M059J (cell line): ENCODE data around the gene OR1E2. TPM values are rescaled to one million over a fixed set of nuclear protein-coding genes. Genes with fewer than 3 reads are reported as not detected.
"Not testable (repeated sequence)": the region's sequence is repeated elsewhere in the genome, so short reads cannot be mapped to it uniquely, and the experiment has no call there.

Source experiments
- DNase-seq: peaks from one replicate; pipeline ENCODE4 v3.0.0-alpha.2; 2012; ENCODE audit warnings: low read depth
- total RNA-seq: library from RNA; depleted of rRNA; stranded (reverse); fragments of >200 nt; shearing (Covaris generic); gene quantifications from 2 replicates; pipeline ENCODE4 v1.2.3, GENCODE V29; 2014; rRNA removed

OR1E2 gene
- total RNA-seq, 1 experiment from 2014 or later = not detected

GRCh38 chr17:3398310-3398709 lies 35.3 kb downstream of the OR1E2 start, which contains the start of gene OR1E1:
TSS of gene OR1E1 (minus strand) at chr17:3398410. CDS start at chr17:3398410, 0 bp downstream.
- no peak for DNase-seq

GRCh38 chr17:3397801-3398200 lies 35.8 kb downstream of the OR1E2 start:
- not testable (repeated sequence) for DNase-seq

- DNase-seq = no peak
Observed at GRCh38 chr17:3389791-3390190, 43.9 kb downstream of the OR1E2 start.

- DNase-seq = no peak
Observed at GRCh38 chr17:3385869-3386816, 47.5 kb downstream of the OR1E2 start, which contains the start of gene OR3A2. TSS of gene OR3A2 (minus strand) at chr17:3386308.

Other genes starting within 250 kb of the OR1E2 start
- not detected in 2 replicates for gene OR1A2, start 236.3 kb downstream of the OR1E2 start, total RNA-seq
- not detected in 2 replicates for gene OR1A1, start 226.2 kb downstream of the OR1E2 start, total RNA-seq
- not detected in 2 replicates for gene OR3A1, start 135.5 kb downstream of the OR1E2 start, total RNA-seq
- gene OR3A2, start 47.5 kb downstream of the OR1E2 start, total RNA-seq = not detected in 2 replicates
- not detected in 2 replicates for gene OR1E1, start 35.4 kb downstream of the OR1E2 start, total RNA-seq
- gene OR3A3, start 22.5 kb downstream of the OR1E2 start, total RNA-seq = not detected in 2 replicates
- not detected in 2 replicates for gene SPATA22, start 38.0 kb upstream of the OR1E2 start, total RNA-seq
- not detected in 2 replicates for gene ASPA, start 42.2 kb upstream of the OR1E2 start, total RNA-seq
- 0.66 and 1.4 TPM in 2 replicates for gene TRPV3, start 124.0 kb upstream of the OR1E2 start, total RNA-seq
- 0.42 and 1.6 TPM in 2 replicates for gene TRPV1, start 175.6 kb upstream of the OR1E2 start, total RNA-seq
- 8.1 and 14.1 TPM in 2 replicates for gene SHPK, start 202.4 kb upstream of the OR1E2 start, total RNA-seq
- 13.8 and 17.1 TPM in 2 replicates for gene CTNS, start 202.9 kb upstream of the OR1E2 start, total RNA-seq
- 239 and 243 TPM in 2 replicates for gene TAX1BP3, start 234.7 kb upstream of the OR1E2 start, total RNA-seq
- 36.5 and 41.5 TPM in 2 replicates for gene EMC6, start 235.0 kb upstream of the OR1E2 start, total RNA-seq